Kidney (tissue), 14 donors: ENCODE data around the gene CUBN. TPM values are rescaled to one million over a fixed set of nuclear protein-coding genes. Genes with fewer than 3 reads are reported as not detected.

ENCODE experiments used
- DNase-seq, 5 donors: peaks; one replicate each; pipeline ENCODE4 v3.0.0-alpha.2; 2013 to 2020
- FAIRE-seq: peaks from 2 replicates; lab custom pipeline; 2012; peaks lifted over from hg19 to GRCh38; lab: Jason Lieb, UNC
- H3K27ac ChIP-seq, 2 donors: one replicate each; pipeline ENCODE4 v1.7.0; 2013; ENCODE audit warnings: low read depth in 2 of 2, low read length in 2 of 2, inconsistent platforms in 1 of 2
- H3K27me3 ChIP-seq: one replicate; pipeline ENCODE4 v1.7.1; 2013; ENCODE audit warnings: low read length, inconsistent platforms; ENCODE audit not compliant: control insufficient read depth, insufficient read depth
- H3K36me3 ChIP-seq, 3 donors: one replicate each; pipeline versions ENCODE4 v1.7.0 to v1.7.1; 2013; ENCODE audit warnings: low read length in 3 of 3, control low read depth in 1 of 3, inconsistent platforms in 1 of 3; ENCODE audit not compliant: insufficient read depth in 3 of 3, control insufficient read depth in 2 of 3
- H3K4me1 ChIP-seq, 3 donors: one replicate each; pipeline versions ENCODE4 v1.7.0 to v1.7.1; 2013; ENCODE audit warnings: low read length in 3 of 3, inconsistent platforms in 1 of 3, low read depth in 1 of 3; ENCODE audit not compliant: control insufficient read depth in 2 of 3, insufficient read depth in 2 of 3
- H3K4me3 ChIP-seq, 3 donors: one replicate each; pipeline versions ENCODE4 v1.7.0 to v1.8.1; 2013; ENCODE audit warnings: low read length in 3 of 3, control low read depth in 1 of 3, inconsistent platforms in 1 of 3
- H3K9ac ChIP-seq, 3 donors: one replicate each; pipeline versions ENCODE4 v1.7.0 to v1.7.1; 2013; ENCODE audit warnings: low read length in 3 of 3, control low read depth in 1 of 3, inconsistent platforms in 1 of 3
- H3K9me3 ChIP-seq, 3 donors: one replicate each; pipeline versions ENCODE4 v1.7.0 to v1.7.1; 2013; ENCODE audit warnings: low read length in 3 of 3, control low read depth in 1 of 3, inconsistent platforms in 1 of 3; ENCODE audit not compliant: control insufficient read depth in 2 of 3, insufficient read depth in 1 of 3
- CTCF ChIP-seq: IDR thresholded peaks from 3 replicates; pipeline ENCODE4 v1.5.1; 2012; ENCODE audit warnings: mild to moderate bottlenecking, moderate library complexity, borderline replicate concordance; ENCODE audit not compliant: insufficient read depth; ENCODE audit errors: extremely low read depth
- intact Hi-C: fragments of 100-400 bp; cut with DNase I; formaldehyde crosslinking; loops from one replicate; pipeline ENCODE4 v1.11.1; 2022
- polyA plus RNA-seq: library from polyadenylated mRNA; stranded (reverse); fragments of 350-450 nt; fragmentation: Illumina TruSeq; extraction: RNeasy Lipid Tissue Mini Kit (QIAGEN cat#74804); gene quantifications from one replicate; pipeline ENCODE4 v1.2.3, GENCODE V29; 2014; ENCODE audit warnings: low read depth, low replicate concordance; ENCODE audit not compliant: insufficient read depth
- total RNA-seq: library from RNA; stranded (reverse); fragmentation: NEBNext Ultra II Directional; extraction: Animal tissue kit (Norgen Biotek cat#: 25700); gene quantifications from one replicate; pipeline ENCODE4 v1.2.1, GENCODE V29; 2021
- donor health status: control.
- donor health status: control.
- donor health status: control.
- donor health status: control.
- donor health status: control.
- donor health status: DM: yes; HTN: yes; CAD: no.
- donor health status: Normal renal cell carcinoma (clear cell type).

Gene CUBN
- total and polyA plus RNA-seq, 2 donors from 2014 or later = 14.8 to 31.6 TPM

- Histone ChIP-seq H3K36me3 (no peaks in the 10 kb centered on the region), H3K27ac (no peak overlapping the region), H3K27me3 (no peaks in the 10 kb centered on the region), H3K9ac (no peak overlapping the region), H3K4me3 (no peak overlapping the region), H3K9me3 (no peaks in the 10 kb centered on the region), H3K4me1 (no peaks in the 10 kb centered on the region)
- no peak for TF ChIP-seq CTCF
- no peak for FAIRE-seq
- intact Hi-C loops = no loop called here
- no peak for DNase-seq
Measured at GRCh38 chr10:16798571-16798970, 331.0 kb downstream of the CUBN start.

DNA sequence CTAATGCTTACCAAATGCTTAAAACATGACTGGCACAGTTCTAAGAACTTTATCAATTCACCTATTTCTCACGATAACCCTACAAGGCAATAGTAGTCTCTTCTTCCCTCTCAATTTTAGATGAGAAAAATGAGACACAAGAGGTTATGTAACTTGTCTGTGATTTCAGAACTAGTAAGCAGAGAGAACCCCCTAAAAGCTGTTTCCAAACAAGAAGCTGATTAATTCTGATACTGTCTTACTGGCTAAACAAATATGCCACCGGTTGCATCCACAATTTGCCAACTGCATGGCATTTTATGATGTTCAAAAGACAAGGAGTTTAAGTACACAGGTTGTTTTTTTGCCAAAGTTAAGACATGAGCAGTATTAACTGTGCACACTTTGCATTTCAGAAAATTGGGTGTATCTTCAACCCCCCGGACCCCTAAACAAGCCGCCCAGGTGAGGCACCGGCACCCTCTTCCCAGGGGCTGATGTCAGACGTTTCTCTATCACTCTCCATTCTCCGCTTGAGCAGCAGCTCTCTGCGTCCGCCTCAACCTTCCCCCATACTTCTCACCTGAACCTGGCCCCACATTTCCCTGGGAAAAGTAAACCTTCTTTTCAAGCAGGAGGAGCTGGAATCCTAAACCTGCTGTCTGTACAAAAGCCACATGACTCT lies 334.1 kb downstream of the CUBN start:
- FAIRE-seq (no peak), DNase-seq (no peak)
- no peaks in the 10 kb centered on the region for H3K27me3 ChIP-seq
- intact Hi-C loops = no loop called here
- no peak for TF ChIP-seq CTCF
- H3K9me3 ChIP-seq = no peaks in the 10 kb centered on the region
- H3K4me1 ChIP-seq = no peaks in the 10 kb centered on the region
- no peak overlapping the region for H3K4me3 ChIP-seq
- no peaks in the 10 kb centered on the region for H3K36me3 ChIP-seq
- no peak overlapping the region for H3K9ac ChIP-seq
- H3K27ac ChIP-seq = no peak overlapping the region

GRCh38 chr10:16794005-16794404 lies 335.6 kb downstream of the CUBN start:
- Histone ChIP-seq H3K4me1 (peaks cover 0 to 2% (median 0%) of the 10 kb centered on the region in 3 donors), H3K27me3 (no peaks in the 10 kb centered on the region), H3K36me3 (no peaks in the 10 kb centered on the region), H3K9ac (no peak overlapping the region), H3K4me3 (no peak overlapping the region), H3K9me3 (no peaks in the 10 kb centered on the region), H3K27ac (no peak overlapping the region)
- intact Hi-C loops = no loop called here
- TF ChIP-seq CTCF = no peak
- no peak for DNase-seq
- FAIRE-seq = no peak

DNA sequence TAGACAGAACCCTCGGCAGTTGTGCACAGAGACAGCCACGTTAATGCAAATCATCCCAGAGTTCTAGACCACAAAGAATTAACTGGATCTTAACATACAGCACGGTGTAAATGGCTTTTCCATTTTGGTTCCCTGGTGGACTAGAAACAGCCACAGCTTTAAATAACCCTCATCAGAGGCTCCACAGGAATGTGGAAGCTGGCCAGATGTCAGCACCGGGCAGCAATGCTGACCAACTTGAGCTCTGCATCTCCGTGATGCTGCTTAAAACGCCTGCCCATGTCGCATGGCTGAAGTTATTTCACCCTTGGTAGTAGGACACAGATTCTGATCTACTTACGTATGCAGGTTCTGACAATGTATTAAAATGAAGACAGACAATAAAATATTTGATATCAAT lies 336.9 kb downstream of the CUBN start:
- Histone ChIP-seq H3K27ac (no peak overlapping the region), H3K4me1 (peaks cover 0 to 2% (median 0%) of the 10 kb centered on the region in 3 donors), H3K9me3 (no peaks in the 10 kb centered on the region), H3K36me3 (no peaks in the 10 kb centered on the region), H3K4me3 (no peak overlapping the region), H3K27me3 (no peaks in the 10 kb centered on the region), H3K9ac (no peak overlapping the region)
- DNase-seq (no peak), FAIRE-seq (no peak)
- intact Hi-C loops = no loop called here
- no peak for TF ChIP-seq CTCF
